IPS DF 4.7 (cell line): ENCODE results near the gene KLF3.

Experiments used
- DNase-seq: peaks from one replicate; pipeline ENCODE4 v3.0.0-alpha.2; 2013; ENCODE audit warnings: low spot score; ENCODE audit errors: extremely low read depth

The KLF3 gene

DNA sequence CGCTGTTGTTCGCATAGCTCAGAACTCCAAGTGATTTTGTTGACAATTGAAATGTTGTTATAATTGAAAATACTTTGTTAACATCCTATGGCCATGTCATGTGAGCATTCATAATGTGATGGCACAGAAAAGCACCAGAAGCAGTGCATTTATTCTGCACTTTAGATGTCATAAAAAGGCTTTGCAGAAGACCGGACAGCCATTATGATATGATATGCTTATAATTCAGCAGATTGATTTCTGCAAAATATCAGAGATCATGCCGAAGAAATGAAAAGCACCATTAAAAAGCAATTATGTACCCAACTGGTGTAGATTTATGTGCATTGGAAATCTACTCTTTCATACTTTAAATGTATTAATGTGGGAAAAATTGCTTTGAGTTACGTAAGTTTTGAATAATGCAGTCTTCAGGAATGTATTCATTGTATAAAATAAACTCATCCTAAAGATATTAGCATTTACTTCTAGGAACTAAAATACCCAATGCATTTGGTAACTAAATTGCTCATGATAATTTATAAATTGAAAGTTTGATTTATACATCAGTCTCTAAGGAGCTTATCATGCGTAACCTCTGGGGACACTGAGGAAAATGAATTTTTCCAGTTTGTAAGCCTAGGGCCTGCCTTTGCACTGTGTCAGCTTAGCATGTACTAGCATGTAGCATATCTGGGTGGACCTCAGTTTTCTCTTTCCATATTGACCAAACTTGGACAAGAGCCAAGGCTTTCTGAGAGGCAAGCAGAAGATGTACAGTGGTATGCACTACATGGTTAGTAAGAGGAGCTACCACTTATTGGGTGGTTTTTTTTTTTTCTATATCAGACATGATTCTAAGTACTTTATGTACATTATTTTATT is 75.2 kb downstream of the KLF3 start:
- no peak for DNase-seq

DNA sequence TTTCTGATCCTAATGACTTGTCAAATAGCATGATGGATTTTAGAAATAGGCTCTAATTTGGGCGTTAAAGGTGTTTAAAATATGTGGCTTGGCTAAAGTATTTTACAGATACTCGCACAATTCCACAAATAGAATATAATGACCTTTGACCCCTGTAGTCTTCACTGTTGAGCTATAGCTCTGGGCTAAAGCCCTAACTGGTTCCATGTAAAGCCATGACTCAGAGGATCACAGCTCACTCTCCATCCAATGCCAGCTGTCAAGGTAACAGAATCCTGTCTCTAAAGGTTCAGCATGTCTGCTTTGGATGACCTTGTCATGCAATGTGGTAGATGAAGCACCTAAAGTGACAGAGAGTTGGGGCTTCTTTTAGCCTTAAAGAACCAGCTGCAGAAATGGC is 76.3 kb downstream of the KLF3 start:
- DNase-seq: no peak

DNA sequence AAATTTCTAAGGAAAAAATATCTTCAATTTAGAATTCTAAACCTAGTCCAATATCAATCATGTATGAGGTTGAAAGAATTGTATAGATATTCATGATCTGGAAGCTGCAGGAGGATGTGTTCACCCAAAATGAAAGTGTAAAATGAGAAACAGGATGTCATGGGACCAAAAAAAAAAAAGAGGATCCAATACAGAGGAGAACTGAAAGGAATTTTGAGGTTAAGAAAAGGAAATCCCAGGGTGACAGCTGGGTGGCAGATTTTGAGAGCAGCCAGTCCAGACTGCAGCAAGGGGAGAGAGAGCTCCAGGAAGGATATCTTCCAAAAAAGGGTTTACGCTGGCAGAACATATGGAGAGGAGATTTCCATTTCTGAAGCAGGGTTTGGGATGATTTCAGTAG is 79.9 kb downstream of the KLF3 start:
- no peak for DNase-seq

DNA sequence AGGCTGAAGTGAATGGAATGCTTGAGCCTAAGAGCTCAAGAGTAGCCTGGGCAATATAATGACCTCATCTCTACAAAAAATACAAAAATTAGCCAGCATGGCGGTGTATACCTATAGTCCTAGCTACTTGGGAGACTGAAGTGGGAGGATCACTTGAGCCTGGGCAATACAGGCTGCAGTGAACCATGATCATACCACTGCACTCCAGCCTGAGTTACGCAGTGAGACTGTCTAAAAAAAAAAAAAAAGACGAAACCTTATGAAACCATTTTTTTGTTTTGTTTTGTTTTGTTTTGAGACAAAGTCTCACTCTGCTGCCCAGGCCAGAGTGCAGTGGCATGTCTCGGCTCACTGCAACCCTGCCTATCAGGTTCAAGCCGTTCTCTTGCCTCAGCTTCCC is 81.9 kb downstream of the KLF3 start:
- DNase-seq: no peak

DNA sequence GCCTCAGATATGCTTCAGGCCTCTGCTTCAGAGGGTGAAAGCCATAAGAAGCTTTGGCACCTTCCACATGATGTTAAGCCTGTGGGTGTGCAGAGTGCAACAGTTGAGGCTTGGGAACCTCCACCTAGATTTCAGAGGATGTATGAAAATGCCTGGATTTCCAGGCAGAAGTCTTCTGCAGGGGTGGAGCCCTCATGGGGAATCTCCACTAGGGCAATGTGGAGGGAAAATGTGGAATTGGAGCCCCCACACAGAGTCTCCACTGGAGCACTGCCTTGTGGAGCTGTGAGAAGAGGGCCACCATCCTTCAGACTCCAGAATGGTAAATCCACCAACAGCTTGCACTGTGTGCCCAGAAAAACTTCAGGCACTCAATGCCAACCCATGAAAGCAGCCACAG is 83.6 kb downstream of the KLF3 start:
- no peak for DNase-seq

DNA sequence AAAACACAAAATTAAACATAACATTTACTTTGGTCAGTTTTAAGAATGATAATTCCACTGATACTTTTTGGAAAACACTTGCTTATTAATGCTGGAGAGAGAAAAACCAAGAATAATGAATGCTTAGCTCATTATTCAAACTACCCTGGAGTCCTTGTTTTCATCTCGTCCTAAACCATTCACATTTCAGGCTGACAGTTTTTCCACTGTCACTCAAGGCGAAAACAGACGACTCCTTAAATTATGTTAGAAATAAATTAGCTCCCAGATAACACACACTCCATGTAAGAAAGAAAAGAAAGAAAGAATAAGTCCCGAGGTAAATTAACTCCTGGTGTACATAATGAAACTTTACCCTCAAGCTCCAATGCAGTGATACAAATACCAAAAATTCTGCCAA is 85.3 kb downstream of the KLF3 start:
- no peak for DNase-seq
